HepG2 (cell line): ENCODE measurements around the gene IGF2BP3. TPM values are rescaled to one million over a fixed set of nuclear protein-coding genes. Genes with fewer than 3 reads are reported as not detected.

Experiments used
- AFF4 ChIP-seq: sonication (generic); formaldehyde crosslinking; IDR thresholded peaks from 2 replicates; pipeline ENCODE4 v1.4.0; 2020; ENCODE audit warnings: missing genetic modification reagents
- CEBPZ ChIP-seq: IDR thresholded peaks from 2 replicates; pipeline ENCODE4 v1.6.1; 2012; ENCODE audit warnings: low read length, improper control_type of control experiment
- CSRNP1 ChIP-seq: sonication (generic); formaldehyde crosslinking; IDR thresholded peaks from 2 replicates; pipeline ENCODE4 v1.8.1; 2023; ENCODE audit warnings: mild to moderate bottlenecking, missing genetic modification reagents
- FOXM1 ChIP-seq: sonication (generic); formaldehyde crosslinking; IDR thresholded peaks from 2 replicates; pipeline ENCODE4 v1.5.0; 2020; ENCODE audit warnings: missing genetic modification reagents
- KMT2B ChIP-seq: IDR thresholded peaks from 2 replicates; pipeline ENCODE4 v1.6.1; 2016; ENCODE audit warnings: missing genetic modification reagents, missing compliant biosample characterization
- NAIF1 ChIP-seq: sonication (generic); formaldehyde crosslinking; IDR thresholded peaks from 2 replicates; pipeline ENCODE4 v1.5.0; 2020; ENCODE audit warnings: mild to moderate bottlenecking, missing genetic modification reagents, borderline replicate concordance
- PRDM15 ChIP-seq: sonication (generic); formaldehyde crosslinking; IDR thresholded peaks from 2 replicates; pipeline ENCODE4 v1.4.0; 2020; ENCODE audit warnings: missing genetic modification reagents
- SIX1 ChIP-seq: sonication (generic); formaldehyde crosslinking; IDR thresholded peaks from 2 replicates; pipeline ENCODE4 v1.4.0; 2020; ENCODE audit warnings: missing genetic modification reagents, borderline replicate concordance
- ZBTB46 ChIP-seq: sonication (generic); formaldehyde crosslinking; IDR thresholded peaks from 2 replicates; pipeline ENCODE4 v1.4.0; 2020; ENCODE audit warnings: mild to moderate bottlenecking, missing genetic modification reagents, borderline replicate concordance
- ZC3H4 ChIP-seq: sonication (generic); formaldehyde crosslinking; IDR thresholded peaks from 2 replicates; pipeline ENCODE4 v1.4.0; 2020; ENCODE audit warnings: missing genetic modification reagents, borderline replicate concordance
- ZNF362 ChIP-seq: sonication (generic); formaldehyde crosslinking; IDR thresholded peaks from 2 replicates; pipeline ENCODE4 v1.4.0; 2020; ENCODE audit warnings: missing genetic modification reagents, mild to moderate bottlenecking, borderline replicate concordance
- polyA plus RNA-seq, 8 experiments: library from polyadenylated mRNA; depleted of rRNA in 3 of 8; stranded (reverse) in 7 of 8; unstranded in 1 of 8; fragments of >200 nt; fragmentation: Illumina TruSeq in 4 of 8; extraction: Trizol in 4 of 8; gene quantifications; 2 replicates each; pipeline versions ENCODE4 v1.2.1 to v1.2.3, GENCODE V29; 2011 to 2016; ENCODE audit warnings: low read depth in 4 of 8, missing spikeins in 1 of 8, mixed read lengths in 1 of 8; ENCODE audit not compliant: insufficient read depth in 1 of 8
- total RNA-seq, 5 experiments: library from RNA; depleted of rRNA; stranded (reverse); fragments of >200 nt; fragmentation: Illumina TruSeq; extraction: Trizol; gene quantifications; 2 replicates each; pipeline ENCODE4 v1.2.3, GENCODE V29; 2016; ENCODE audit warnings: low read depth in 1 of 5

The IGF2BP3 gene
- total and polyA plus RNA-seq, 2 of the 13 experiments (the other 11 are each of a cell fraction or from before 2014, with no cell fraction given): 37.7 to 39.5 TPM

- TF ChIP-seq ZNF362: no peak
- TF ChIP-seq CEBPZ: no peak
- no peak for TF ChIP-seq PRDM15 (CRISPR knock-in tag)
- no peak for TF ChIP-seq FOXM1
- TF ChIP-seq ZBTB46: no peak
- TF ChIP-seq CSRNP1 (CRISPR knock-in tag): no peak
- no peak for TF ChIP-seq ZC3H4 (CRISPR knock-in tag)
- TF ChIP-seq AFF4 (CRISPR knock-in tag): no peak
- TF ChIP-seq NAIF1 (CRISPR knock-in tag): no peak
- TF ChIP-seq SIX1 (CRISPR knock-in tag): no peak
- TF ChIP-seq KMT2B (CRISPR knock-in tag): 0 out of 2 replicates have a peak, but pooled peaks have one; percentile 37
Observed at GRCh38 chr7:23490357-23491135, 20.3 kb upstream of the IGF2BP3 start (continued).
